ENCODE results near the gene ACOX2.
"Not testable (repeated sequence)": the region's sequence is repeated elsewhere in the genome, so short reads cannot be mapped to it uniquely, and the experiment has no call there.

The ACOX2 gene

DNA sequence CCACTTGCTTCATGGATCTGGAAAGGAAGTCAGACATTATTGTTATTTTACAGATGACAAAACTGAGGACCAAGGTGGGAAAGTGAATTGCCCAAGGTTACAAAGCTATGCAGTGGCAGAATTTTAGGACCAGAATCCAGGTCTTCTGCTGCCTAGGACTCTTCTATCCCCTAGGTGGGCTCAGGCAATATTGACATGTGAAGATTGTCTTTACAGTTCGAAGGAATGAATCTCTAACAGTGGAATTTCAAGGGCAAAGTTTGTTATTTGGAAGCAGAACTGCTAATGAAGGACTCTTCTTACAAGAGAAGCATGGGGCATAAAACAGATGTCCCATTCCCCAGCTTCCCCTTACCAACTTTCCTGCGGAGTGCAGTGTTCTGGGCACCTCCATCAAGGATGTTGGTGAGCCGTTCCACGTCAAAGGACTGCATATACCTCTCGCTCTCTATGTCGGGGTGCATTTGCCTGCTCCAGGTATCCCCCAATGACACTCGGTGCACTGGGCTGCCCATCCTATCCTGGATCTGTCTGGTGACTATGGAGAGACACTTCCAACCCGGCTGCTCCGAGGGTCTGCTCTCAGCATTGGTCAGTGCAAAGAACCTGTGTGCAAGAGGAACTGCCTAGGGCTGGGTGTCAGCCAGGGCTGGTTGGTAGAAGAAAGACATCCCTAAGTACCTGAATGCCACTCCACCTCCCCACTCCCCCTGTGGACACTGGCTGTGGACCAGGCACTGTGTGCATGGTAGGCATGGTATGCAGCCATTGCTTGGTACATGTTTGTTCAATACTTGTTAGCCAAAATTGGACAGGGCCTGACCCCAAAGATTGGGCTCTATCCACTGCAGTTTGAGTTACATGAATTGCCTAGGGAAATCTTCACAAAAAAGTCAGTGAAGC lies 2.1 kb downstream of the ACOX2 start:
- DNase-seq = no peak

DNA sequence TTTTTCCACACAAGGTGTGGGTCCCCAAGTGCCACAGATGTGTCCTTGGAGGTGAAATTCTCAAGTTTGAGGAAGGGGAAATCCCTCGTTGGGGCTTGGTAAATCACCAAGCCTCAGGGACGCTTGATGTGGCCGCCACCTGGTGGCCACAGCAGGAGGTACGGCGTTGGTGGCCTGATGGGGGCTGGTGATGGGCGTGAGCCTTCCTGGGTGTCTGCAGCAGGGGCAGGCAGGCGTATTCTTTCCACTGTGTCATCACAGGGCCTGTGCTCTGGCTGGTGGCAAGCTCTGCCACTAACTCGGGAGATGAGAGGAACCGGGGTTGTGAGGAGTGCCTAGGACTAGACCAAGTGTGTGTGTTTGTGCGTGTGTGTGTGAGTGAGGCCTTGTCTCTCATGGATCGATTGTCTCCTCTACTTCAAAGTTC lies 4.2 kb downstream of the ACOX2 start:
- peak; percentile 56 to 76 (median 60) for DNase-seq

DNA sequence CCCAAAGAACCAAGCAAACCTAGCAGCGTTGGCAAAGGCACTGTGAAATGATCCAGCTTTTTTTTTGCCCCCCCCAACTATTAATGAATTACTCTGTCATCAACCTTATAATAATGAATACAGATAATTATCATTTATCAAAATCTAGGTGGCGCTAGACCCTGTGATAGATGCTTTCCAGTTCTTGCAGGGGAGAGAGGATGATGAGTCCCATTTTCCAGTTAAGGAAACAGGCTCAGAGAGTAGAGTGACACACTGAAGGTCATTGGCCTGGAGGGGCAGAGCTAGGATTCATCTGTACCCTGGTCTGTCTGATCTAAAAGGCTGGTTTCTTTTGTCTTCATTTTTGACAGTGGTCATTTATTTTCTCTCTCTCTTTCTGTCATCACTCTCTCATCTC lies 5.0 kb downstream of the ACOX2 start:
- peak in 1 of 3 experiments; percentile 18 for DNase-seq

DNA sequence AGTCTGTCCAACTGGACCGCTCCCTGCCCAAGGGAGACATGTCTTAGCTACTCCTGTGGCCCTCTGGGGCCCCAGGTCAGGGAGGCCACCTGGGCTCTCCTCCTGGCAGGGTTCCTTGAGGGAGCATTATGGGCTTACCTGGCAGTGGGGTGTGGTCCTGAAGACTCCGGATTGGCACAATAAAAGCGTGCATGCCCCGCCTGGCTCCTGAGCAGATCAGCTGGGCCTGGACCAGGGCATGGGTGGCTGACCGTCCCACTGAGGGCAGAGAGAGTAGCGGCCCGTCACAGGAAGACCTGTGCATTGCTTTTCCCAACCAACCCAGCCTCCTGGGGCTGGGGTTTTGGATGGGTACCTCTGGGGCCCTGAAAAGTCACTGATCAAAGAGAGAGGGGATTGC lies 5.4 kb downstream of the ACOX2 start:
- DNase-seq = no peak

DNA sequence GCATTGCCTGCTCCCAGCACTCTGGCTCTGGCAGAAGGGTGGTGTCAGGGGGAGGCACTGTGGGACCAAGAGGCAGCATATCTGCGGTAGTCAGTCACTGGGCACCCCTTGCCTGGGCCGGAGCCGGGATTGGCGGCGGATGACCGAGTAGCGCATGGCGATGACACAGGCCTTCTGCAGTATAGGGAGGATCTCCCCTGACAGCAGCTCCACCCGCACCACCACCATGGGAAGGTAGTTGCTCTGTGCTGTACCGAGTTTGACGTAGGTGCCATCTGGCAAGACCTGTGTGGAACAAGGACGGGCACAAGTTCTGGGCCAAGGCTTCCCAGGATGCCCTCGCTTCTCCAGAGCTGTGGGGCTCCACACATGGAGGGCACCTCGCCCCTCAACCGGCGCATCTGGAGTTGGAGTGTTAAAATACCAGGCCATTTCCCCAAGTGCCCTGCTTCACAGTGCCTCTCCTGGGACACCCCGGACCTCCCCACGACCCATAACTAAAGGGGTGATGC lies 6.6 kb downstream of the ACOX2 start:
- no peak for DNase-seq

DNA sequence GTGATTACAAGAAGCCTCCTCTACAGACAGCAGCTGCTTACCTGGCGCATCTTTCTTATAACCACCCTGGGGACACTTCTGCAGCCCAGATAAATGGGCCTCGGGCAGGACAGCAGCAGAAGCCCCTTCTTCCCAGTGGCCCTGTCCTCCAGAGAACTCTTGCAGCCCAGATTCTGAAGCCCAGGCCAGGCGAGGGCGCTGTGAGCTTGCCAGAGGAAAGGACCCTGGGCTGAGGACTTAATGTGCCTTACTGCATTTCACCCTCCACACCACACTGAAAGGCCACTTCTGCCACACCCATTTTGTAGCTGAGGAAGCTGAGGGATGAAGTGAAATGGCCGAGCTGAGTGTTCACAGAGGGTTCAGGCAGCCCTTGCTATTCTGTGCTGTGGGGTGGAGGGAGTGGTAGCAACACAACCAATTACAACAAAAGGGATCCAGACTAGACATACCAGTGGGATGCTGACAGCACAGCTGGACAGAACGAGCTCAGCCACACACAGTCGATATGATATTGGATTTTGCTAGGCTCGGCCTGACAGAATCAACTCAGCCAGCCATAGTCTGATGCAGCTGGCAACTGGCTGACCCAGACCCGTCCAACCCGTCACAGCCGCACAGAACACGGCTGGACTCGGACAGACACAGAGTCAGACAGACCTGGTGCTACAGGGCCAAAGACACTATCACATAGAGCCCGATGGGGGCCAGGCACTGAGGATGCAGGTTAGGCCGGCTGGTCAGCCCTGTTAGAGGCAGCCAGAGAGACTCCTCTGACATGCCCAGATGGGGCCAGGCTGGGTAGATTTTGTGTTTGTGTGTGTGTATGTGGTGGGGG lies 7.3 kb downstream of the ACOX2 start:
- DNase-seq = no peak

DNA sequence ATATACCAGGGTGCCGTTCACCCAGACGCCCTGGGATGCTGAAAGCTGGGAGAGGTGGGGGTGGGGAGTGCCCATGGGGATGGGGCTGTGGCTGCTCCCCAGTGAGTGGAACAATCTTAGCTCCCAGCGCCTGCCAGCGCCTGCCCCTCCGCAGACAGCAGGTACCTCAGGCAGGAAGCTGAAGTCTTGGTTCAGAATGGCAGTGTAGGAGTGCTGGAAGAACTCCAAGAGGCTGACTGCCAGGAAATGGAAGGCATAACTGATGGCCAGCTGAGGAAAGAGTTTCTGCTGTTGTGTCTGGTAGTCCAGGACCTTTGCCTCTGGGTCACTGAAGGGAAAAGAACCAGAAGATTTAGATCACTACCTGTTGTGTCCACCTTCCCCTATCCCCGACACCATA lies 8.4 kb downstream of the ACOX2 start:
- DNase-seq = no peak

DNA sequence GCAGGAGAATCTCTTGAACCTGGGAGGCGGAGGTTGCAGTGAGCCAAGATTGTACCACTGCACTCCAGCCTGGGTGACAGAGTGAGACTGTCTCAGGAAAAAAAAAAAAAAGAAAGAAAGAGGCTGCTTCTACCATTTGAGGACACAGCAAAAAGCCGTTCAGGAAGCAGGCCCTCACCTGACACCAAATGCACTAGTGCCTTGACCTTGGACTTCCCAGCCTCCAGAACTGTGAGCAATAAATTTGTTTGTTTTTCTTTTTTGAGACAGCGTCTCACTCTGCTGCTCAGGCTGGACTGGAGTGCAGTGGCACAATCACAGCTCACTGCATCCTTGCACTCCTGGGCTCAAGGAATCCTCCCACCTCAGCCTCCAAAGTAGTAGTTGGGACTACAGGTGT lies 9.6 kb downstream of the ACOX2 start:
- DNase-seq = not testable (repeated sequence)

DNA sequence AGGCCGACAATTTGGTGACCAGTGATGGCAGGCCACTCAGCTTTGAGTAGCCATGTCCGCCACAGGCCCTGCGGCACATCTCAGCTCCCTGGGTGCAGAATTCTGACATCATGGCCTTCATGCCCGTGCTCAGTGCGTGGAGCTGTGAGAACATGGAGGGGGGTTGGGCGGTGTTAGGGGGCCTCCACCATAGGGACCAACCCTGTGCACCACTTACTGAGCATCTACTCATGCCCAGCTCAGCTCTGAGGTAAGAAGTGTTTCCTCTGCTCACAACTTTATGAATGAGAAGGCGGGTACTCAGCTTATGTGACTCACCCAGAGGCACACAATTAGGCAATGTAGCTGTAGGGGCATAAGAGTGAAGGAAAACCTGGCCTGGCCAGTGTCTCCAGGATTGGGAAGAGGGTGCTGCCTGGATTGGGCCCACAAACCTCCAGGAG lies 10.5 kb downstream of the ACOX2 start:
- DNase-seq = no peak

DNA sequence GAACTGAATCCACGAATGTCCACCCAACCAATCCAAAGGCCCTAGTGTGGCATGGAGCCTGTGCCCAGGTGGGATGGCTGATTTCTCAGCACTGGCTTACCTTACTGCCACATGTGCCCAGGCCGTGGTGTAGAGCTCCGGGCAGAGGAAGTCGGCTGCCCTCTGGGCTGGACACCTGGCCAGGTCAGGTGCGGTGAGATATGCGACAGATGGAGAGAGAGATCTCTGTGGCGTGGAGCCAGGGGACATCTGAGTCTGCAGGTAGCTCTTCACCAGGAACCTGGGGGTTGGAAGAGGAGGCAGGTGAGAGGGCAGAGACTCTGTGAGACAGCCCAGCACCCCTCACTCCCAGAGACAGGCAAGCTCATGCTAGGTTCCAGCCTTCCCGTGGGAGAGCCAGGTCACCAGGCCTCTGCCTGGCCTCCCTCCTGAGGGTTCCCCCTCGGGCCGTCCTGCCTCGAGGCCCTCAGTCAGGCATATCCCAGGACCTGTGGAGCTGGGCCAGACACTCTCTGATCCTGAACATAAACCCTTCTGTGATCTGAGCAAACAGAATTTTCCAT lies 12.6 kb downstream of the ACOX2 start:
- DNase-seq = no peak

DNA sequence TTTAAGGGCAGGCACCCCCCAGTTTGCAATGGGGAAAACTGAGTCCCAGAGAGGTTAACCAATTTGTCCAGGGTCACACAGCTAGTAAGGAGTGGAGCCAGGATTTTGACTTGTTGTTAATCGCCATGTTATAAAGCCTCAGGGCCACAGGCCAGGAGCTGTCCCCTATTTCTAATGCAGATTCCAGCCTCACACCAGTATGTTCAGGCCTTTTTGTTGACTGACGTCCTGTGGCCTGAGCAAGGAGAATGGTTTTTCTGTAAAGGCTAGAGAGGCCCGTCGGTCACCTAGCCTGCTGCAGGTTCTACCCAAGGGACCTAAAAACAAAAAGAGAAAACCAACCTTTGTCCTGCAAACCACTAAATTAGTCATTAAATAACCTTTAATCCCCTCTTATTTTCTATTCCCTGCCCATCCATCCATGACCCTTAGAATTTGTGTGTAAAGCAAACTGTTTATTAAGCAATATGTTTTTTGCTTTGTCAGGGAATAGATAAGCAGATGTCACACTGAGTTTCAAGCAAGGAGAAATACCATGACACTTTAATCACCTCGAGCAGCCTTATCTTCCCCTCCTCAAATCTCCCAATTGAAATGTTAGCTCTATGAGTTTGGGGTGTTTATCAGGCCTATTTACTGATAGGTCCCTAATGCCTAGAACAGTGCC lies 14.1 kb downstream of the ACOX2 start:
- DNase-seq = no peak

DNA sequence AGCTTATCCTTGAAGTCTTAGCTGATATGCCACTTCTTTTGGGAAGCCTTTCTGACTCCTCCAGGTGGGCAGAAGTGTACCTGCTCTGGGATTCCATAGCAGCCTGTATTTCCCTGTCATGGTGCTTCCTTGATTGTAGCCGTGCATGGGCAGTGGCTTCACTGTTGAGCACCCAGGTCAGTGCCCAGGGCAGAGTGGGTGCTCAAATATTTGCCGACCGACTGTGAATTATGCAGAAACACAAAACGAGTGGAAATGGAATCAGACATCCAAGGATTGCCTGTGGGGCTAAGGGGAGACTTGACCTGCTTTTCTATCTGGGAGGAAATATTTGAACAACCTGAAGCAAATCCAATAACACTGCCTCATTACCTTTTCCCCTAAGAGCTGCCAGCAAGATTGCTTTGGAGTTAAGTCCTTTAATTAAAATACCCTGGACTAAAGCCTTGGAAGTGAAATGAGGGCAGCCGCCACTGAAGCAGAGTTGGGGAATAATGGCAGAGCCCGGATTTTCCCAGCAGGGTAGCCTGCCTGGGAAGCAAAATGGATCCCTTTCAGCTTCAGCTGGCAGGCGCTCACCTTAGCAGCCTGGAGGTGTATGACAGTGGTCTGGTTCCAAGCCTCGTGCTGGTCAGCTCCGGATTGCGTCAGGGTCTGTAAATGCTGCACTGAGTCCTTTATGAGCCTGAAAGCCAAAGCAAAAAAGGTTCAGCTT lies 14.9 kb downstream of the ACOX2 start:
- DNase-seq = peak in 1 of 3 experiments; percentile 2

DNA sequence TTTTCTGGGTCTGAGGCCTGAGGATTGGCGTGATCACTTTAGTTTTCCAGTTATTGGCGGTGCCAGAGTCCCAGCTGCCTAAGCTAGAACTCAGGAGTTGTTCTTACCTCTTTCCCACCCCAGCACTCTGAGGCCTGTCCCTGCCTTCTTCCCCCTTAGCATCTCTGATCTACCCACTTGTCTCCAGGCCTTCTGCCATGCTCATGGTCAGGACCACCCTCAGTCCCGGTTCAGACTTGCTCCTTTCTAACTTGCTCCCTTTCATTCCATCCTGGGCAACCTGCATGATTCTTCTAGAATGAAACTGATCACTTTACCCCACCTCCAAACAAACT lies 15.7 kb downstream of the ACOX2 start:
- no peak for DNase-seq

DNA sequence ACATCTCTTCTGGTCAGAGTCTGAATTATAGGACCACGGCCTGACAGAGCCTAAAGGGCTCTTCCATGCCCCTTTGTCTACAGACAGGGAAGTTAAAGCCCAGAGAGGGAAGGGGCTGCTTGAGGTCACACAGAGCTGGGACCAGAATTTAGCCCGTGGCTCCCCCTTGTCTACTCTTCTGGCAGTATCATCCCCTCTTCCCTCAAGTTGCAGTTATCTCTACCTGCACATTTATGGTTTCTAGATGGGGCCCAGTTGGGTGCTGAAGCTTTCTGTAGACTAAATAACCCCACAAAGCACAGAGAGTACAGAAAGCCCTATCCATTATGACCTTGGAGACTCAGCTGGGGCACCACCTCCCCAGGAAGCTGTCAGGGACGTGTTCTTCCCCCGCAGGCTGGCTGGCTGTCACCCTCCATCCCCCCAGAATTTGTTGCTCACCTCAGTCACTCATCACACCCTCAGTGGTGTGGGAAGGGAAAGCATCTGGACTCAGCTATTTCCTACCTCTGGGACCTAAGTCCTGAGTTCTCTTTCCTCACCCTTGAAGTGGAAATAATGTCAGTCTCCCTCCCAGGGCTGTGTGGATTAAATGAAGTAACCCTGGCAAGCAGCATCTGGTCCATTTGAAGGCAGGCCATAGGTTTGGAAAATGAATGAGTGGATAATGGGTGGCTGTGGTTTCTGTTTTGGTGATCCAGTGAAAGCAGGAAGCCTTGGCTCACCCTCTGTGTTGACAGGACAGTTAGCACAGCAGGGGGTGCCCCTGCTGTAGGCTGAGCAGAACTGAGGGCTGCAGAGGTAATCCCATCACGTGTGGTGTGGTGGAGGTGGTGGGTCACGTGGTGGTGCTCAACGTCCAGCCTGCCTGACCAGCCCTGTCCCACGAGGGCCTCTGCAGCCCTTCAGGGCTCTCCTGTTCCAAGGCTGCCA lies 16.3 kb downstream of the ACOX2 start:
- peak in 2 of 3 experiments; percentile 22 to 43 for DNase-seq

DNA sequence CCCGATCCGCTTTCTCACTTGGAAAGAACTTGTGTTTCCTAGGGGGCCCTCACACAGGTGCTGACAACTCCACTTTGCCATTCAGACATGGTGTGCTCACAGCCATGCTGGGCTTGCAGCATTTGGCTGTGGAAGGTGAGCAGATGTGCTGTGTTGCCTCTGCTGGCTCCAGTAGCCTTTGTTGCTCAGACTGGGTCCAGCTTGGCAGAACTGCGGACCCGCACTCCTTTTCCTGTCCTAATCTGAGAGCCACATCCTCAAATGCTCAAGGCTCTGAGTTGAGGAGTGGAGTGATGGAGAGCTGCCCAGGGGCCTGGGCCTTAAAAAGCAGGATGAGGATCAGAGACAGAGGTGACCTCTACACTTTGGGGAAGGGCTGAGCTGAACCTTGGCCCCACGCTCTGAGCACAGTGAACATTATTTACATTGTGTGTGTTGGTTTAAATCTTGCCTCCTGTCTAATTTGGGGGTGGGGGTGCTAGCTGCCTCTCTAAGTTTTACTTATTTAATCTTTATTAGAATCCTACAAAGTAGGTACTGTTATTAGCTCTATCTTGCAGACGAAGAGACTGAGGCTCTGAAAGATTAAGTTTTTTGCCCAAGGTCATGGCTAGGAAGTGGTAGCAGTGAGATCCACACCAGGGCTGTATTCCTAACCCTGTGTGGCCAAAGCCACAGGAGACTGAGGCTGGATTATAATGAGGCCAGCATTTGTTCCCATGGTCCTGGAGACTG lies 17.2 kb downstream of the ACOX2 start:
- DNase-seq = no peak

DNA sequence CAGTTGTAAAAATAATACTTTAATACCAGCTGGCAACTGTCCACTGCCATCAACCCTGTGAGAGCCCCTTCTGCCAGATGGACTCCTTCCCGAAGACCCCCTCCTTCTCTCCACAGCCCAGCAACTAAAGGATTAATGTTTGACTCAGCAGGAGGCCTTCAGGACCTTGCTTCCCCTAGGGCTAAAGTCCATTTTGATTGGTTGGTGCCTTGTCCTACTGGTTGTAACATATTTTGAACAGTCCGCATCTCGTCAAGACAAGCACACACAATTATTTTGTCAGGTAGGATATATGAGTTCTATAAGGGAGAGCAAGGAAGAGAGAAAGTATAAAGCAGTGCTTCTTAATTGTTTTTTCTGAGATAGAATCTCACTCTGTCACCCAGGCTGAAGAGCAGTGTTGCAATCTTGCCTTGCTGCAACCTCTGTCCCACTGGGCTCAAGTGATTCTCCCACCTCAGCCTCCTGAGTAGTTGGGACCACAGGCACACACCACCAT lies 18.6 kb downstream of the ACOX2 start:
- peak in 2 of 3 experiments; percentile 14 to 57 for DNase-seq

DNA sequence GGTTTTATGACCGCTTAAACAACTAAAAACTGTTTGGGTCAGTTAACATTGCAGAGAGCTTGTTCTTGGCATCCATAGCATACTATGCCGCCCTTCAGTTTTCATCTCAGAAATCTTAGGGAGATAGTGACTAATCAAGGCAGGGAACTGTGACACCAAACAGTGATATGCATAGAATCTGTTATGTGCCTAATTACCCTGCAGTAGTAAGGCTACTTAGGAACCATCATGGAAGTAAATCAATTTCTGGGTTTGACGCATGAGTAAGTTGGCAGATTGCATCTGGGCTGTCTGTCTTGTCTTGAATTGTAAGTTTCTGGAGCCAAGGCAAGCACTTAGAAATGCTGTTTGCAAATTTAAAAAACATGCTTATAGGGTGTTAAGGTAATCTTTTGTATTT lies 22.6 kb downstream of the ACOX2 start:
- no peak for DNase-seq

DNA sequence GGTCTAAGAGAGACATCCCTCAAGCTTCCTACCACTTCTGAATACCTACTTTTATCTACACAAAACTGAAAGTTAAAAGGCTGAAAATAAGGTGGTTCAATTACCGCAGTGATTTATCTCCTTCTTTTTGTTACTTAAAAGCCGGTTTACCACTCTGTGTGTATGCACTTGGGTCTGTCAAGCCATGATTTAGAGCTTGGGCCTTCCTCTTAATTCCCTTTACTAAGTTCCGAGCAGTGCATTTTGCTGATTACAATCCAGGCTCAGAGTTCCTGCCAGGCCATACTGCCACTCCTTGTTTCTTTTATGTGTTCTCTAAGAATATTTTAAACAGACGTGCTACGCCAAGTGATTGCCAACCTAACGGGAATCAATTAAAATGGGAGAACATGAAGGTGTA lies 28.6 kb downstream of the ACOX2 start:
- no peak for DNase-seq

DNA sequence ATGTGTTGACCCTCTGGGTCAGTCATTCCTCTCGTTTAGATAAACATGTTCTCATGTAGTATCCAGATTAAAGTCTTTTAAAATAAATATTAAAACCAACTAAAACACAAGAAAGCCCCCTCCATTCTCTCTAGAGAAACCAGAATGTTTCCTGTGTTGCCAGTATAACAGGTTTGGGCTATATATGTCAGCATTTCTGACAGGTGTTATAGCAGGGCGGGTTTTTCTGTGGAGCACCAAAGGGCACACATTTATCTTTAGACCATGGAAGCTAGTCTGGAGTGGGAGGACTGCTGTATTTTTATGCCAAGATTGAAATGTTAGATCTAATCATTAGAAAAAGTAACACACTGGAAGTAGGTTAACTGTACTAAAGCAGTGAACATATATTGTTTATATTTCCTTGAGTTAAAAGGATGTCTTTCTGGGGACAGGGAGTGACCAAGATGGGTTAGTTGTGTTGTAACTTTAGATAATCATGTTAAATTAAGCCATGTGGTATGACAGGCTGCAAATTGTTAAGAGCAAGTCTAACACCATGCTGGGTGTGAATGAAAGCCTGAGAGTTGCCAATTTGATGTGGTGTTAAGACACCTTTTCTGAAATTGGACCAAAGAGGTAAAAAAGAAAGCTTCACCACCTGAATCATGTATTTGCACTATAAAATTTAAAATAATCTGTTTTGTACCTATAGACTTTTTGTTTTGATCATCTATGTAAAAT lies 29.5 kb downstream of the ACOX2 start:
- DNase-seq = no peak

Measured in NCI-H1417 (cell line).